ENCODE measurements around the gene DDN.

Gene DDN

DNA sequence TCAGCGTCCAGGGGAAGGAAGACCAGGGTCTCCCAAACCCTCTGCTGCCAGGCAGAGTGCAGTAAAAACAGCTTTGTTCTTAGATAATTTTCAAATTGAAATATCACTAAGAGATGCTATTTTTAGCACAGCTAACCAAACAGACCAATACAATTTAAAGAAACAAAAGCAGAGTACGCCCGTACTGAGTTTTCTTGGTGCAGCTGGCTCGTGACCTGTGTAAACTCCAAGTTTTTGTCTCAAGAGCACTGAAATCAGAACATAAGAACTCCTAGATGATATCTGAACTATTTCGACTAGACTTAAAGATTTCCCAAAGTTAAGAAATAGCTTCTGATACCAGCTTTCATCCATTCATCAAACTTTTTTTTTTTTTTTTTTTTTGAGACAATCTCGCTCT lies 52.2 kb downstream of the DDN start:
- no peak for TF ChIP-seq ZFX (IDR thresholded peaks at IDR 0.05)
- TF ChIP-seq, protein P1, sequence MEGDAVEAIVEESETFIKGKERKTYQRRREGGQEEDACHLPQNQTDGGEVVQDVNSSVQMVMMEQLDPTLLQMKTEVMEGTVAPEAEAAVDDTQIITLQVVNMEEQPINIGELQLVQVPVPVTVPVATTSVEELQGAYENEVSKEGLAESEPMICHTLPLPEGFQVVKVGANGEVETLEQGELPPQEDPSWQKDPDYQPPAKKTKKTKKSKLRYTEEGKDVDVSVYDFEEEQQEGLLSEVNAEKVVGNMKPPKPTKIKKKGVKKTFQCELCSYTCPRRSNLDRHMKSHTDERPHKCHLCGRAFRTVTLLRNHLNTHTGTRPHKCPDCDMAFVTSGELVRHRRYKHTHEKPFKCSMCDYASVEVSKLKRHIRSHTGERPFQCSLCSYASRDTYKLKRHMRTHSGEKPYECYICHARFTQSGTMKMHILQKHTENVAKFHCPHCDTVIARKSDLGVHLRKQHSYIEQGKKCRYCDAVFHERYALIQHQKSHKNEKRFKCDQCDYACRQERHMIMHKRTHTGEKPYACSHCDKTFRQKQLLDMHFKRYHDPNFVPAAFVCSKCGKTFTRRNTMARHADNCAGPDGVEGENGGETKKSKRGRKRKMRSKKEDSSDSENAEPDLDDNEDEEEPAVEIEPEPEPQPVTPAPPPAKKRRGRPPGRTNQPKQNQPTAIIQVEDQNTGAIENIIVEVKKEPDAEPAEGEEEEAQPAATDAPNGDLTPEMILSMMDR (conservative IDR thresholded peaks at IDR 0.05), result no peak
- no peak overlapping the region for H3K27ac ChIP-seq

DNA sequence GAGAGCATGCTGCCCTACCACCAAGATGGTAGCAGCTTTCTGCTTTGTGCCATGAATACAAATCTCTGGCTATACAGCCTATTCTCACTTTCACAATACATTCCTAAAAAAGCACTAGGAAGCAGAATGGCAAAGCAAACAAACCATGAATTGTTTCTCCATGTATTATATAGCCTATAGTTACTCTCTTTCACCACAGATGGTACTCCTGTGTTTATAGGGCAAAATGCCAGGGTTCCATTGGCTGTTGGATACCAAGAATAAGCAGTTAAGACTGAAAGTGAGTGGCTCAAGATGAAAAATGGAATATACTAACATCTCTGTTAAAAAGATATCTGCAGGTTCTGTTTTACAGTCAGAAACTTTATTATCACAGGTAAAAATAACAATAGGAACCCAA lies 53.0 kb downstream of the DDN start:
- TF ChIP-seq ZFX (IDR thresholded peaks at IDR 0.05), result no peak
- TF ChIP-seq, protein P1 (conservative IDR thresholded peaks at IDR 0.05), result no peak
- no peak overlapping the region for H3K27ac ChIP-seq
